ENCODE data around the gene BRAF.
"Not testable (repeated sequence)": the region's sequence is repeated elsewhere in the genome, so short reads cannot be mapped to it uniquely, and the experiment has no call there.

The BRAF gene

GRCh38 chr7:140697447-140698143 lies 227.1 kb downstream of the BRAF start:
- DNase-seq: no peak

- DNase-seq: peak; percentile 88
Observed at GRCh38 chr7:140696680-140697446, 227.9 kb downstream of the BRAF start, which contains the start of gene NDUFB2. Gene NDUFB2, plus strand, starts transcription at chr7:140696708. Its CDS starts 37 bp downstream, at chr7:140696745.

DNA sequence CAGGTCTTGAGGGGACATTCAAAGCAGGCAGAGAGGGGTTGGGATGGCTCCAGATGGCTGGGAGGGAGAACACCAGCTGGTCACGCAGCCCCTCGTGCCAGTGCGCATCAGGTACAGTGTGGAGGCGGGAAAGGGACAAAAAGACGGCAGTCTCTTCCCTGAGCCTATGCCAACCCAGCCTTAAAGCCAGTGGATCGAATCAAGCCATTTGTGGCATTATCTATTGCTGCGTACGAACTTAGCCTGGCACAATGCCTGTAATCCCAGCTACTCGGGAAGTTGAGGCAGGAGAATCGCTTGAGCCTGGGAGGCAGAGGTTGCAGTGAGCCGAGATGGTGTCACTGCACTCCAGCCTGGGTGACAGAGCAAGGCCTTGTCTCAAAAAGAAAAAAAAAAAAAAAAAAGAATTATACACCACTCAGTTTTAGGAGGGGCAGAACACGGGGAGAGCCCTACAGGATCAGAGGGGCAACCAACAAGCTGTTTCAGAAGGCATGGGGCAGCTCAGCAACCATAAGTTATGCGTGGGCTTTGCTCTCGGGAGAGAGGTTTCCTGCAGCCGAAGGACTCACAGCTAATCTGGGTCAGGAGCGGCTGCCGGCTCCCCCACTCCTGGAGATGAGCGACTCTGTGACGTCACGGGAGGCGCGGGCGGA lies 228.6 kb downstream of the BRAF start:
- DNase-seq: peak; percentile 97

DNA sequence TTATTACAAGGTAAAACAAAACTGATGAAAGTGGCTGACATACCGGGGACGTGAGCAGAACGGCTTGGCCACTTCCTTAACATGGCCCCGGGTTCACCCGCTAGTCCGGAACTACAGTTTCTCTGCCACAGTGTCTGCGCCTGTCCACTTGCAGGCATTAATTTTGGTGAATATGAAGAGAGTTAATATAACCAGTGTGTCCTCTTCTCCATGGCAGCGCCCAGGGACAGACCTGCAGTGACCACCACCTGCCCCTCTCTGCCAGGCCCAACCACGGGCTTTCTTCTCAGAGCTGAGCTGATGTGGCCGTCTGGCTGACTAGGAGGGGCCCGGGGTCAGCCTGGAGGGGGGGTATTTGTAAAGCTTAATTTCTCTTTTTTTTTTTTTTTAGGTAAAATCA lies 229.3 kb downstream of the BRAF start:
- DNase-seq: no peak

DNA sequence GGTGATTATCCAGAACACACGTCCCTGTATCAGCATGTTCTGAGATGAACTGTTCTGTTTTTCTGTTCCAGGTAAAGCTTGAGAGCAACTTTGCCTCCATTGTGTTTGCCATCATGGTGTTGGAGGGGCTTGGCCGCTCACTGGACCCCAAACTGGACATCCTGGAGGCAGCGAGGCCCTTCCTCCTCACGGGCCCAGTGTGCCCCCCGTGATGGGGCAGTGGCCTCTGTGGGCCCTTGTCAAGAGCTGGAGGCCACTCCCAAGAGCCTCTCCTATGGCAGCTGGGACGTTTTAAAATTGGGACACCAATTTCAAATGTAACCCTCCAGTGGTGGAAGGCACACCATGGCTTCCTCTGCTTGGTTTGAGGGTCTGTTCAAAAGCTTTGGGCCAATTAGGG lies 230.1 kb downstream of the BRAF start:
- DNase-seq: no peak

DNA sequence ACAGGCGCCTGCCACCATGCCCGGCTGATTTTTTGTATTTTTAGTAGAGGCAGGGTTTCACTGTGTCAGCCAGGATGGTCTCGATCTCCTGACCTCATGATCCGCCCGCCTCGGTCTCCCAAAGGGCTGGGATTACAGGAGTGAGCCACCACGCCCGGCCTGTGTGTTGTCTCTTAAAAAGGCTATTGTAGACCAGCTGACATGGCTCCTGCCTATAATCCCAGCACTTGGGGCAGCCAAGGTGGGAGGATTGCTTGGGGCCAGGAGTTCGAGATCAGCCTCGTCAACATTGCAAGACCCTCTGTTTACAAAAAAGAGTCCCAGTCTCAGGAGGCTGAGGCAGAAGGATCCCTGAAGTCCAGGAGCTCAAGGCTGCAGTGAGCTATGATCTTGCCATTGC lies 230.9 kb downstream of the BRAF start:
- DNase-seq: not testable (repeated sequence)

GRCh38 chr7:140691376-140692045 lies 233.2 kb downstream of the BRAF start:
- DNase-seq: no peak

DNA sequence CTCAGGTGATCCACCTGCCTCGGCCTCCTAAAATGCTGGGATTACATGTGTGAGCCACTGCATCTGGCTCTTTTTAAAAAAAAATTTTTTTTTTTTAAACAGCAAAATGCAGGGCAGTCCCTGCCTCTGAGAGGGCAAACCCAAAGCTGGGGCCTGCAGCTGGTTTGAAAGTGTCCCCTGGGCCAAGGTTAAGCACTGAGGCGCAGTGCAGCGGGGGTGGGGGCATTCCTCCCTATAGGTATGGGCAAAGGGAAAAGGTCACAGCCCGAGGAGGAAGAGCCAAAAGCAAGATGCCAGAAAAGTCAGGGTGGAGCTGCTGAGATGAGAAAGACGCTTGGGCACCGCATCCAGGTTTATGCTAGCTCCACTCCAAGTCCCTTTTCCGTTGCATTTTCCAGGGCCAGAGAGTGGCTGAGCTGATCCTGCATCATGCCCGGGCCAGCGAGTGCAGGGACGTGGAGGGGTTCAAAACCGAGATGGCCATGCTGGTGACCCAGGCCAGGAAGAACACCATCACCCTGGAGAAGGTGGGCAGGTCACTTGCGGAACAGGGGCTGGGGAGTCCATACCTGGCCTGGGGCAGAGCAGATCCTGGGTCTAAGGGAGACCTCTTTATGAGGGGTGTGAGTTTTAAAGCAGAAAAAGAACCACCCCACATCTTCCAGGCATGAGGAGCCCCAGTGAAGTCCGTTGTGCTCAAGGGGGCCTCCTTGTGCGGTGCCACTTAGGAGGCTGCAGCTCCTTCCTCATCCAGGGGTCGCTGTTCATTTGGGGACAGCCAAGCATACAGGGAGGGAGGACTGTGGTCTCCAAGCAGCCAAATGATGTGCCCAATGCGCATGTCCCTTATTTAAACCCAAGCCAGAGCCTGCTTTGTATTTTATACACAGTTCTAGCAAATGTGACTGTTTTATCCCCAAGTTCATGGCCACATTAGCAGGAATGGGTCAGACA lies 235.3 kb downstream of the BRAF start:
- no peak for DNase-seq

DNA sequence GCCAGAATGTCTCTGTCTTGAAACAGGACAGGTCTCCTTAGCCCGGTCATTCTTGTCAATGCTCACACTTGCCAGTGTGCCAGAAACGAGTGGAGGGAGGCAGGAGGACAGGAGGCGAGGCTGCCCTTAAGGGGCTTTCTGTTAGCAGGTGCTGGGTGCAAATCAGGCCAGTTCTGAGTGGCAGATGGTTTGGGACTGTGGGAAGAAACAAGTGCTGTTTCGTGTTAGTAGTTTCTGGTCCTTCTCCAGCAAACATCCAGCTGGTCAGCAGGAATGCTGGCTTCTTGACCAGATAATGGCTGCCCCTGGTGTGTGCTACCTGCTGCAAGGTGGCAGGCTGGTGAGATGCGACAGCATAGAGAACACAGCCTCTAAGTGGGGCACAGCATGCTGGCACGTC lies 236.4 kb downstream of the BRAF start:
- no peak for DNase-seq

GRCh38 chr7:140686921-140687320 lies 237.8 kb downstream of the BRAF start:
- no peak for DNase-seq

GRCh38 chr7:140685407-140686087 lies 239.2 kb downstream of the BRAF start:
- no peak for DNase-seq

- no peak for DNase-seq
Observed at GRCh38 chr7:140684066-140684950, 240.4 kb downstream of the BRAF start.

DNA sequence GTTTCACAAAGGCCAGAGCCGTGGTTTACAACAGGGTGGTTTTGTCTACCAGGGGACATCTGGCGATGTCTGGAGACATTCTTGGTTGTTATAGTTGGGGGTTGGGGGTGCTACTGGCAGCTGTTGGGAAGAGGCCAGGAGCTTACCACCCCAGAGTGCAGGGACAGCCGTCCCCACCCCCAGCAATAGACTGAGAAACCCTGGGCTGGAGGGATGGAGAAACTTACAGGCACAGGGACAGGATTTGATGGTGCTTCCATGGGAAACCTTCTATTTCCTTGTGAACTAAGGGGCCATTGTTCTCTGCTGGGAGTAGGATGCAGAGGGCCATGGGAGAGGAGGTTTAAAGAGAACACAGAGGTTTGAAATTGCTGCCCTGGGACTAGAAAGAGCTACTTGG lies 241.1 kb downstream of the BRAF start:
- DNase-seq: no peak

DNA sequence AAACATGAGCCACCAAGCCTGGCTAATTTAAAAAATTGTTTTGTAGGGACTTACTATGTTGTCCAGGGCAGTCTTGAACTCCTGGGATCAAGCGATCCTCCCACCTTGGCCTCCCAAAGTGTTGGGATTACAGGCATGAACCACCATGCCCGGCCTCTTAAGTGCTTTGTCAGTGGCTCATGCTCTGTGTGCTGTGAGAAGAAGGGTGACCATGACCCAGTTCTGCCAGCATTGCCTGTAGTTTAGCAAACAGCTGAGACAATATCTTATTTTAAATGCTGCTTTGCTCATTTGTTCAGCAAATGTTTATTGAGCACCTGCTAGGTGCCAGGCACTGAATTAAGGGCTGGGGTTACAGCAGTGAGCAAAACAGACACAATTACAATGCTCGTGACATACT lies 243.0 kb downstream of the BRAF start:
- DNase-seq: no peak

- no peak for DNase-seq
Observed at GRCh38 chr7:140680886-140681285, 243.8 kb downstream of the BRAF start.

GRCh38 chr7:140679186-140679585 lies 245.5 kb downstream of the BRAF start:
- no peak for DNase-seq

DNA sequence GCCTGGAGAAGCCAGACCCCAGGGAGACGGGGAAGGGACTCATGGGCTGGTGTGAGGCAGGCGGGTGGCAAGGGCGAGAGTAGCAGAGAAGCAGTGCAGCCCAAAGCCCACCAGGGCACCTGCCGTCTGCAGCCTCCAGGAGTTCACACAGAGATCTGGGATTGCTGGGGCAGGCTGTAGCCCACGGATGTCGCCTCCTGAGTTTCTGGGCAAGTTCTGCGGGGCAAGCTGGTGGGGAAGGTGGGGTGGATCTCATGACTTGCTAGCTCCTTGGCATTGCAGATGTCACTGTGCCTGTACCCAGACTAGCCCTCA lies 246.0 kb downstream of the BRAF start:
- DNase-seq: no peak

DNA sequence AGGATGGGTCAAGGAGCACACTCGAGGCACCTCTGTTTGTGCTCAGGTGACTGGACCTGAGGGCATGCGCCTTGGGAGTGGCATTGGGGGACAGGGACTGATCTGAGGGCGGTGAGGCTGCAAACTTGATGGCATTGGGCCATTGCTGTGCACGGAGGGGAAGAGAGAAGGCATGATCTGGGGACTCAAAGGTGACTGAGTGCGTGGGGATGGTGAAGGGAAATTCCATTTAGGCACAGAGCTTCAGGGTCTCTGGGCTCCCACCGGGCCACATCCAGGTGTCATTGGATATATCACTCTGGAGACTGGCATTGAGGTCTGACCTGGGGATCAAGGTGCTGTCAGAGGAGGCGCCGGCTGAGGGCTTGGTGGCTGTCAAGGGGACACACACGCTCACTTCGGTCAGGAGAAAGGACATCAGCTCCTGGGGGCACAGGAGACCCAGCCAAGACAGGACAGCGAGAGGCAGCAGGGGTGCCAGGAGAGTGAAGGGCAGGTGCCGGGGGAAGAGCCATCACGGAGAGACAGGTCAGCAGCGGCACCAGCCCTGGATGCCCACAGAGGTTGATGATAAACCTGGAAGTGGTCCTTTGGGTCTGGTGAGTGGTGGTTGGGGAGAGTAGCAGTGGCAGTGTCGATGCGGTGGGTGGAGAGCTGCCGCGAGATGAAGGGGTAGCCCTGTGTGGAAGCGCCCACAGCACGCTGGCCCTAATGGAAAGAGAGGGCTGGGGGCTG lies 246.5 kb downstream of the BRAF start:
- no peak for DNase-seq

GRCh38 chr7:140677496-140677895 lies 247.2 kb downstream of the BRAF start:
- DNase-seq: no peak

DNA sequence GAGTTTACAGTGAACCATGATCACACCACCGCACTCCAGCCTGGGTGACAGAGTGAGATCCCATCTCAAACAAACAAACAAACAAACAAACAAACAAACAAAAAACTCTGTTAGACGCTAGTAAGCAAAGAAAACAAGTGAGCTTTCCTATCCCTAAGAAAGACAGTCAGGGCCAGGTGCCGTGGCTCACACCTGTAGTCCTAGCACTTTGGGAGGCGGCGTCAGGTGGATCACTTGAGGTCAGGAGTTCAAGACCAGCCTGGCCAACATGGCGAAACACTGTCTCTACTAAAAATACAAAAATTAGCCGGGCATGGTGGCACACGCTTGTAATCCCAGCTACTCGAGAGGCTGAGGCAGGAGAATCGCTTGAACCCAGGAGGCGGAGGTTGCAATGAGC lies 247.8 kb downstream of the BRAF start:
- DNase-seq: not testable (repeated sequence)
